IMR-90 (cell line): ENCODE data around the gene PTGS2. TPM values are rescaled to one million over a fixed set of nuclear protein-coding genes. Genes with fewer than 3 reads are reported as not detected.

Source experiments
- ATAC-seq: fragments of 200-7000 bp; cut with Tn5 transposase; 2 replicates; pipeline ENCODE4 v1.9.1; 2020; ENCODE audit warnings: low read depth, mild to moderate bottlenecking, moderate library complexity
- BruUV-seq: library from RNA; stranded (reverse); fragments of 400-500 nt; replicated peaks from 2 replicates; lab custom pipeline; 2021; lab: Mats Ljungman, UMichigan
- CTCF ChIA-PET: fragments of 300-600 bp; formaldehyde crosslinking; extraction: SDS; loops from one replicate; lab custom pipeline; 2021; ENCODE audit warnings: antibody characterized with exemption; lab: Yijun Ruan, JAX
- POLR2A ChIA-PET: fragments of 300-600 bp; sonication (Branson Sonifier 250); formaldehyde crosslinking; loops from one replicate; lab custom pipeline; 2022; ENCODE audit warnings: antibody characterized with exemption; ENCODE audit not compliant: unreplicated experiment; lab: Charles Lee
- DNase-seq: peaks from one replicate; pipeline ENCODE4 v3.0.0; 2013
- H2AFZ ChIP-seq: replicated peaks from 2 replicates; pipeline ENCODE3; 2013; ENCODE audit warnings: low read length, mild to moderate bottlenecking; ENCODE audit not compliant: poor library complexity
- H2AK5ac ChIP-seq: 2 replicates; pipeline ENCODE4 v1.6.1; 2013; ENCODE audit warnings: low read depth, low read length, inconsistent platforms
- H2AK9ac ChIP-seq: replicated peaks from 2 replicates; pipeline ENCODE3; 2013; ENCODE audit warnings: mild to moderate bottlenecking, low read depth, low read length, moderate library complexity; ENCODE audit not compliant: poor library complexity
- H2BK120ac ChIP-seq: 2 replicates; pipeline ENCODE4 v1.6.1; 2013; ENCODE audit warnings: low read depth, low read length, inconsistent platforms
- H2BK15ac ChIP-seq: 3 replicates; pipeline ENCODE4 v1.6.1; 2013; ENCODE audit warnings: low read depth, low read length, inconsistent platforms
- H2BK20ac ChIP-seq: 2 replicates; pipeline ENCODE4 v1.6.1; 2013; ENCODE audit warnings: low read depth, mild to moderate bottlenecking, inconsistent platforms, low read length, moderate library complexity
- H2BK5ac ChIP-seq: 2 replicates; pipeline ENCODE4 v1.6.1; 2013; ENCODE audit warnings: mild to moderate bottlenecking, low read depth, low read length, inconsistent platforms; ENCODE audit not compliant: poor library complexity, severe bottlenecking
- H3K14ac ChIP-seq: replicated peaks from 2 replicates; pipeline ENCODE4 v1.6.1; 2013; ENCODE audit warnings: low read depth, low read length, inconsistent platforms
- H3K18ac ChIP-seq: 2 replicates; pipeline ENCODE4 v1.6.1; 2013; ENCODE audit warnings: low read depth, low read length, control low read depth
- H3K23ac ChIP-seq: 2 replicates; pipeline ENCODE4 v1.6.1; 2013; ENCODE audit warnings: low read depth, low read length, inconsistent platforms
- H3K27ac ChIP-seq: 2 replicates; pipeline ENCODE4 v1.5.1; 2013; ENCODE audit warnings: mild to moderate bottlenecking, control low read depth, low read length; ENCODE audit not compliant: insufficient read depth
- H3K27me3 ChIP-seq: 2 replicates; pipeline ENCODE4 v1.6.1; 2013; ENCODE audit warnings: low read length; ENCODE audit not compliant: control insufficient read depth, insufficient read depth
- H3K36me3 ChIP-seq: 2 replicates; pipeline ENCODE4 v1.6.1; 2013; ENCODE audit warnings: low read length, mixed read lengths; ENCODE audit not compliant: control insufficient read depth, insufficient read depth
- H3K4ac ChIP-seq: 2 replicates; pipeline ENCODE4 v1.6.1; 2013; ENCODE audit warnings: low read depth, low read length, inconsistent platforms
- H3K4me1 ChIP-seq: 2 replicates; pipeline ENCODE4 v1.6.1; 2013; ENCODE audit warnings: low read length, mixed read lengths; ENCODE audit not compliant: control insufficient read depth, insufficient read depth
- H3K4me2 ChIP-seq: 2 replicates; pipeline ENCODE4 v1.6.1; 2013; ENCODE audit warnings: low read depth, mild to moderate bottlenecking, control low read depth, low read length, moderate library complexity
- H3K4me3 ChIP-seq: 2 replicates; pipeline ENCODE4 v1.5.1; 2013; ENCODE audit warnings: low read depth, mild to moderate bottlenecking, control low read depth, low read length, moderate library complexity; ENCODE audit not compliant: insufficient read depth
- H3K56ac ChIP-seq: 2 replicates; pipeline ENCODE4 v1.6.1; 2013; ENCODE audit warnings: low read length, inconsistent platforms; ENCODE audit not compliant: insufficient read depth; ENCODE audit errors: extremely low read depth
- H3K79me1 ChIP-seq, 2 experiments: 2 replicates each; pipeline ENCODE4 v1.6.1; 2013; ENCODE audit warnings: low read length in 2 of 2, inconsistent platforms in 1 of 2, low read depth in 1 of 2
- H3K9ac ChIP-seq: 2 replicates; pipeline ENCODE4 v1.6.1; 2013; ENCODE audit warnings: low read depth, low read length, control low read depth
- H3K9me1 ChIP-seq: 2 replicates; pipeline ENCODE4 v1.6.1; 2013; ENCODE audit warnings: low read length, inconsistent platforms; ENCODE audit not compliant: insufficient read depth
- H3K9me3 ChIP-seq: 2 replicates; pipeline ENCODE4 v1.6.1; 2013; ENCODE audit warnings: low read length; ENCODE audit not compliant: control insufficient read depth, insufficient read depth
- H4K20me1 ChIP-seq: 2 replicates; pipeline ENCODE4 v1.6.1; 2013; ENCODE audit warnings: low read length, inconsistent platforms; ENCODE audit not compliant: insufficient read depth
- H4K5ac ChIP-seq: 2 replicates; pipeline ENCODE4 v1.6.1; 2013; ENCODE audit warnings: mild to moderate bottlenecking, low read depth, low read length, control low read depth
- H4K8ac ChIP-seq, 2 experiments: 2 replicates each; pipeline ENCODE4 v1.6.1; 2013; ENCODE audit warnings: low read depth in 2 of 2, low read length in 2 of 2, control low read depth in 1 of 2, inconsistent platforms in 1 of 2
- H4K91ac ChIP-seq: 2 replicates; pipeline ENCODE4 v1.6.1; 2013; ENCODE audit warnings: low read depth, low read length, inconsistent platforms; ENCODE audit not compliant: insufficient read depth
- CTCF ChIP-seq: conservative IDR thresholded peaks from 2 replicates; pipeline ENCODE4 v1.5.1; 2012; ENCODE audit warnings: mild to moderate bottlenecking, low read depth, low read length, improper control_type of control experiment
- MXI1 ChIP-seq: IDR thresholded peaks from 2 replicates; pipeline ENCODE4 v1.6.1; 2012; ENCODE audit warnings: low read depth, mild to moderate bottlenecking, low read length, moderate library complexity, borderline replicate concordance
- RAD21 ChIP-seq: IDR thresholded peaks from 2 replicates; pipeline ENCODE4 v1.6.1; 2012; ENCODE audit warnings: low read length, improper control_type of control experiment
- RCOR1 ChIP-seq: IDR thresholded peaks from 2 replicates; pipeline ENCODE4 v1.6.1; 2012; ENCODE audit warnings: mild to moderate bottlenecking, low read length, improper control_type of control experiment; ENCODE audit not compliant: insufficient replicate concordance
- SMC3 ChIP-seq: fragments of 150-350 bp; IDR thresholded peaks from 2 replicates; pipeline ENCODE4 v1.6.1; 2016; ENCODE audit warnings: low read depth, mild to moderate bottlenecking, antibody characterized with exemption, low read length, moderate library complexity
- WGBS, 2 experiments: methylation state at CpG; one replicate each; pipeline versions ENCODE4 v1.1.5 to v1.1.7; 2013; ENCODE audit warnings: missing lambda C conversion rate in 2 of 2; ENCODE audit not compliant: insufficient read length in 1 of 2; ENCODE audit errors: extremely low coverage in 2 of 2; 5-methylcytosine and 5-hydroxymethylcytosine counted together
- dilution Hi-C: fragments of 300-500 bp; cut with HindIII; formaldehyde crosslinking; loops from one replicate; pipeline ENCODE4 v1.14.3; 2018; ENCODE audit warnings: low sequenced_read_pairs; ENCODE audit not compliant: unreplicated experiment
- in situ Hi-C: fragments of 300-500 bp; cut with MboI; formaldehyde crosslinking; loops from 3 replicates; pipeline ENCODE4 v1.14.3; 2019; ENCODE audit warnings: low sequenced_read_pairs, inconsistent platforms, mixed read lengths
- intact Hi-C: fragments of 100-400 bp; cut with micrococcal nuclease; formaldehyde crosslinking; loops from 2 replicates; pipeline ENCODE4 v1.10.0; 2022
- polyA plus RNA-seq, 3 experiments: library from polyadenylated mRNA; depleted of rRNA; stranded (reverse); fragments of >200 nt; gene quantifications; 2 replicates each; pipeline ENCODE4 v1.2.3, GENCODE V29; 2012; ENCODE audit warnings: low replicate concordance in 1 of 3
- total RNA-seq: library from RNA; depleted of rRNA; stranded (reverse); fragments of >200 nt; gene quantifications from 2 replicates; pipeline ENCODE4 v1.2.3, GENCODE V29; 2012

PTGS2 gene
- total and polyA plus RNA-seq, 2 of the 4 experiments (the other 2 are of a cell fraction): 3.4 to 4.8 TPM

GRCh38 chr1:186683652-186684410, 3.6 kb upstream of the PTGS2 start (continued):
- no peak for TF ChIP-seq MXI1

- no peak overlapping the region for H3K4ac ChIP-seq
- no peaks in the 10 kb centered on the region; the same call in 1 of the 2 replicates for H4K20me1 ChIP-seq
- no peak overlapping the region for H4K91ac ChIP-seq
- H3K4me3 ChIP-seq: no peak overlapping the region
- BruUV-seq: no TSS peak
- TF ChIP-seq CTCF: peak; percentile 54
- TF ChIP-seq SMC3: peak; percentile 42; the same call in 1 of the 2 replicates
- TF ChIP-seq RAD21: peak; percentile 55
- no peak for TF ChIP-seq RCOR1
- H3K9ac ChIP-seq: no peak overlapping the region
- in situ Hi-C loops (loop anchor here (5.0 to 10.0 kb wide), 2 partner anchors 200 to 302 kb away; no protein-coding TSS in a partner anchor), intact Hi-C loops (loop anchor here (1.0 to 5.0 kb wide), 4 partner anchors 75 to 307 kb away; partner anchors contain the start of genes ODR4 and TPR), dilution Hi-C loops (no loop called here)
- no peak overlapping the region for H3K23ac ChIP-seq
- H3K9me3 ChIP-seq: peaks cover 2% of the 10 kb centered on the region; the same call in 1 of the 2 replicates
- no peak overlapping the region for H2AK5ac ChIP-seq
- H4K5ac ChIP-seq: no peak overlapping the region
- no CpG with 5 or more reads among the region's 1 CpG for WGBS, 2 experiments
- POLR2A ChIA-PET: no interaction called here
- H3K27me3 ChIP-seq: no peaks in the 10 kb centered on the region
- no peak overlapping the region for H2AFZ ChIP-seq
- no peak overlapping the region for H2BK20ac ChIP-seq
- DNase-seq: peak; percentile 54
- no peak overlapping the region for H2BK120ac ChIP-seq
- no peaks in the 10 kb centered on the region for H3K4me1 ChIP-seq
- CTCF ChIA-PET: interaction anchor here (0.6 to 1.1 kb wide), 2 partner anchors 9 to 207 kb away, joined by 3 to 5 read pairs; no protein-coding TSS in a partner anchor
- no peak overlapping the region for H2AK9ac ChIP-seq
- H4K8ac ChIP-seq: no peak overlapping the region
- no peak overlapping the region for H3K18ac ChIP-seq
- no peak overlapping the region for H3K27ac ChIP-seq
- H2BK15ac ChIP-seq: no peak overlapping the region
- no peak overlapping the region for H3K56ac ChIP-seq
- H2BK5ac ChIP-seq: no peak overlapping the region
- ATAC-seq: no peak
- no peaks in the 10 kb centered on the region for H3K9me1 ChIP-seq
- no peak overlapping the region for H3K4me2 ChIP-seq
- H3K14ac ChIP-seq: no peak overlapping the region
- H3K79me1 ChIP-seq: no peaks in the 10 kb centered on the region
- no peaks in the 10 kb centered on the region; the same call in 1 of the 2 replicates for H3K36me3 ChIP-seq
Observed at GRCh38 chr1:186682736-186683135, 2.5 kb upstream of the PTGS2 start.
